Right lobe of liver (tissue), 6 donors: Measurements from ENCODE around the gene CABCOCO1. TPM values are rescaled to one million over a fixed set of nuclear protein-coding genes. Genes with fewer than 3 reads are reported as not detected.

Source experiments
- ATAC-seq, 4 donors: fragments of 200-7000 bp; cut with Tn5 transposase; one replicate each; pipeline ENCODE4 v1.9.1; 2020; ENCODE audit warnings: mild to moderate bottlenecking in 4 of 4, moderate library complexity in 4 of 4
- DNase-seq, 3 donors: peaks; one replicate each; pipeline ENCODE4 v3.0.0-alpha.2; 2020
- H3K27ac ChIP-seq, 3 donors: fragments of 200-600 bp; one replicate each; pipeline ENCODE4 v1.8.0; 2022
- H3K27me3 ChIP-seq, 2 donors: fragments of 200-600 bp; one replicate each; pipeline ENCODE4 v1.8.0; 2022
- H3K36me3 ChIP-seq, 4 donors: fragments of 200-600 bp; sonication (generic) in 1 of 4; one replicate each; pipeline versions ENCODE4 v1.5.1 to v1.8.0; 2017 to 2022; ENCODE audit warnings: control low read depth in 1 of 4
- H3K4me1 ChIP-seq, 4 donors: fragments of 200-600 bp; sonication (generic) in 1 of 4; one replicate each; pipeline versions ENCODE4 v1.5.1 to v1.8.0; 2017 to 2022; ENCODE audit warnings: control low read depth in 1 of 4
- H3K4me3 ChIP-seq, 3 donors: fragments of 200-600 bp; one replicate each; pipeline ENCODE4 v1.8.0; 2022
- H3K9me3 ChIP-seq, 4 donors: fragments of 200-600 bp; sonication (generic) in 1 of 4; one replicate each; pipeline versions ENCODE4 v1.5.1 to v1.8.0; 2017 to 2022; ENCODE audit warnings: control low read depth in 1 of 4
- POLR2A ChIP-seq: fragments of 450-650 bp; IDR thresholded peaks from one replicate; pipeline ENCODE4 v1.6.1; 2017; ENCODE audit warnings: antibody characterized with exemption, mild to moderate bottlenecking
- WGBS: methylation state at CpG from one replicate; pipeline ENCODE4 v1.1.6; 2018; ENCODE audit warnings: low coverage, low lambda C conversion rate; ENCODE audit not compliant: insufficient coverage; ENCODE audit errors: missing lambda C conversion rate; 5-methylcytosine and 5-hydroxymethylcytosine counted together
- intact Hi-C, 2 donors: fragments of 100-400 bp; cut with DNase I; formaldehyde crosslinking; loops; one replicate each; pipeline versions ENCODE4 v1.11.2 to v1.14.1; 2022
- total RNA-seq, 6 experiments: library from RNA; depleted of rRNA in 2 of 6; stranded (reverse); fragments of >200 nt in 2 of 6; fragmentation: NEBNext Ultra II Directional in 3 of 6; extraction: Animal tissue kit (Norgen Biotek cat#: 25700) in 3 of 6; gene quantifications; one replicate each; pipeline versions ENCODE4 v1.1.0 to v1.2.4, GENCODE V29; 2016 to 2023
- TF ChIP-seq, protein P1 (sequence below), 4 donors: fragments of 200-600 bp in 3 of 4; fragments of 450-650 bp in 1 of 4; IDR thresholded peaks; one replicate each; pipeline versions ENCODE4 v1.5.1 to v1.8.0; 2016 to 2022; ENCODE audit warnings: antibody characterized with exemption in 4 of 4, mild to moderate bottlenecking in 2 of 4
- donor health status: DM: no; HTN: yes; CAD: no.
- donor health status: DM: no; HTN: no; CAD: no.
- donor health status: DM: no; HTN: no; CAD: no.
- donor health status: DM: no; HTN: yes; CAD: no.
- donor health status: DM: no; HTN: yes; CAD: no.

The CABCOCO1 gene
- total RNA-seq, 6 experiments from 2014 or later = not detected

DNA sequence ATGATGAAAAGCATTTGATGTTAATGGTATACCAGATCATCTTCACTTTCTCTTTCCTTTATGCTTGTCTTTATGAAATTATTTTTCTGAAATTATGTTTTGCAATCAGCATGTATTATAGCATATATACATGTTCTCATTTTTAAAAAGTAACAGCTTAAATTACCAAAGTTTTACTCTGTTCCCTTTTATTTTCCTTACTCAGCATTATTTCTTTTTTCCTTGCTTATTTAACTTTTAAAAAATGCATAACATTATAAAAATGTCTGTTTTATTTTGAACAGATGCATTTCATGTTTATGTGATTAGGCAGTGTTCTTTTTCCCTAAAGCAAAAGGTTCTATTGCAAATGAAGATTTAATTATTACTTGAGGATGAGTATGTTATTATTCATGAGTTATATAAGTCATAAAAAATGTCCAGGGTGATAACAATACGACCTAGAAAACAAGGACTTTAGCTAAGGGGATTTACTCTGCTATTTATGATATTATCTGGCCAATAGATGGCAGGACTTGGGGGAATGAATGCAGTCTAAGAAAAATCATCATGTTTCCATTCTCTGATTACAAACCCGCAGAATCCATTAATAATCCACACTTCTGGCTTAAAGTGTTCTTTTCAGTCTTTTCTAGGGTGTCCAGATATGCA, 38.5 kb downstream of the CABCOCO1 start:
- Histone ChIP-seq H3K4me3 (no peak overlapping the region), H3K27me3 (no peaks in the 10 kb centered on the region), H3K9me3 (peaks cover 0 to 3% (median 0%) of the 10 kb centered on the region in 4 donors), H3K36me3 (no peaks in the 10 kb centered on the region), H3K4me1 (no peaks in the 10 kb centered on the region), H3K27ac (no peak overlapping the region)
- TF ChIP-seq, protein P1, sequence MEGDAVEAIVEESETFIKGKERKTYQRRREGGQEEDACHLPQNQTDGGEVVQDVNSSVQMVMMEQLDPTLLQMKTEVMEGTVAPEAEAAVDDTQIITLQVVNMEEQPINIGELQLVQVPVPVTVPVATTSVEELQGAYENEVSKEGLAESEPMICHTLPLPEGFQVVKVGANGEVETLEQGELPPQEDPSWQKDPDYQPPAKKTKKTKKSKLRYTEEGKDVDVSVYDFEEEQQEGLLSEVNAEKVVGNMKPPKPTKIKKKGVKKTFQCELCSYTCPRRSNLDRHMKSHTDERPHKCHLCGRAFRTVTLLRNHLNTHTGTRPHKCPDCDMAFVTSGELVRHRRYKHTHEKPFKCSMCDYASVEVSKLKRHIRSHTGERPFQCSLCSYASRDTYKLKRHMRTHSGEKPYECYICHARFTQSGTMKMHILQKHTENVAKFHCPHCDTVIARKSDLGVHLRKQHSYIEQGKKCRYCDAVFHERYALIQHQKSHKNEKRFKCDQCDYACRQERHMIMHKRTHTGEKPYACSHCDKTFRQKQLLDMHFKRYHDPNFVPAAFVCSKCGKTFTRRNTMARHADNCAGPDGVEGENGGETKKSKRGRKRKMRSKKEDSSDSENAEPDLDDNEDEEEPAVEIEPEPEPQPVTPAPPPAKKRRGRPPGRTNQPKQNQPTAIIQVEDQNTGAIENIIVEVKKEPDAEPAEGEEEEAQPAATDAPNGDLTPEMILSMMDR (IDR thresholded peaks at IDR 0.05) = no peak
- no peak for TF ChIP-seq POLR2A
- intact Hi-C loops = no loop called here
- DNase-seq = no peak
- ATAC-seq = no peak
- 47% methylated on average over 2 of the region's 2 CpGs for WGBS

DNA sequence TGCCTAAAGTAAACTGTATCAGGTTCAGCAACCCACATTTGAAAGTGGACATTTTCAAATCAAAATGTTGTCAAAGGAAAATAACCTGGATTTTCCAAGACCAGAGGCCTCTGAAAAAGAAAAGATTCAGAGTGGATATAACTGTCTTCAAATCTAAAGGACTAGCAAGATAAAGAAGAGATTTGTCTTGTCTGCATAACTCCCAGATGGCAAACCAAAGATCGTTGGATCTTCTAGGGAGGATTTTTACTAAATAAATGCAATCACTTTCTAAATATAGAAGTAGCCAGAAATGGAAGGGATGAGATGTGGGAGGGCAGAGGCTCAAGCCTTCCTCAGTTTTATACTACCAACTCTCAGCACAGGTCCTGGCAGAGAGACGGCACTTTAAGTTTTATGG, 39.0 kb downstream of the CABCOCO1 start:
- intact Hi-C loops = no loop called here
- DNase-seq = no peak

DNA sequence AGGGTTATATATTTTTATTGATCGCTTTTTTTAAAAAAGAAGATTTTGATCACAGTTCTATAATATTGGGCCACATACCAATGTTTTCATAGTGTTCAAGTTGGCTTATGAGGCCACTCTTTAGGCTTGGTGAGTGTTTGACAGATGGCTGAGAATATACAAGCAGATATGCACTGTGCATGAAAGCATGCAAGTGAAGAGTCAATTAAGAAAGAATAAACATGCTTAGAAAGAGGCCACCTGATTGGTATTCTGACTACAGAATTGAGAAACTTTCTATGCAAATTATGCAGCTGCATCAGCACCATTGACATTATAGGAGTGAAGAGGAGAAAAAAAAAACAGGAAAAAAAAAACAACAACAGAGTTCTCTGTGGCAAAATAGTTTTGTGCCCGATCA, 39.9 kb downstream of the CABCOCO1 start:
- Histone ChIP-seq H3K27me3 (no peaks in the 10 kb centered on the region), H3K9me3 (peaks cover 0 to 3% (median 0%) of the 10 kb centered on the region in 4 donors), H3K4me3 (no peak overlapping the region), H3K36me3 (no peaks in the 10 kb centered on the region), H3K27ac (no peak overlapping the region), H3K4me1 (no peaks in the 10 kb centered on the region)
- no peak for DNase-seq
- ATAC-seq = no peak
- intact Hi-C loops = no loop called here
- 58% methylated on average over 2 of the region's 2 CpGs for WGBS
- TF ChIP-seq, protein P1 (IDR thresholded peaks at IDR 0.05) = no peak
- no peak for TF ChIP-seq POLR2A

More for the DNA sequence above, 39.0 kb downstream of the CABCOCO1 start:
- Histone ChIP-seq H3K27ac (no peak overlapping the region), H3K36me3 (no peaks in the 10 kb centered on the region), H3K27me3 (no peaks in the 10 kb centered on the region), H3K4me3 (no peak overlapping the region), H3K9me3 (peaks cover 0 to 3% (median 0%) of the 10 kb centered on the region in 4 donors), H3K4me1 (no peaks in the 10 kb centered on the region)
- no peak for ATAC-seq
- TF ChIP-seq, protein P1 (IDR thresholded peaks at IDR 0.05) = no peak
- no peak for TF ChIP-seq POLR2A
- 58% methylated on average over 2 of the region's 2 CpGs for WGBS

DNA sequence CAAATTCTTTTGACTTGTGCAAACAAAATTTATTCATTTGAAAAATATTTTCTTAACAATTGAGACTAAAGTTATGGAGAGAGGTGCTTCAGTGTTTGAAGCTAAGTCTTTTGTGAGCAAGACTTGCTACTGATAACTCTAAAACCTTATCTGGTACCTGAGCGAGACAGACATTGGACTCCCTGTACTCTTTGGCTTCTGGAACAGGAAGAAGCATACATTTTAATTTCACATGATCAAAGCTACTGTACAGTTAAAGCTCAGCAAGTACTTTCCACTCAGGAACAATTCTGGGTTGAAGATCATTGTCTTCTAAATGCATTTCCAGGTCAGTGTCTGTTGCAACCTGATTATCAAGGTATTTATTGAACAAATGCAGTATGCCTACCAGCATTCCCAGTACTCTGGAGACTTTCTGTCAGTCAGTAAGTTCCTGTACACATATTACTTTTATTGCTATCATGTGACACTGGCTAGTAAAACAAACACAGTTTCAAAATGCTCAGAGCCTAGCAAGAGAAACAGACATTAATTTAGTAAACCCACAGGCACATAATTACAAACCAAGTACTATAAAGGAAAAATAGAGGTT, 42.4 kb downstream of the CABCOCO1 start:
- intact Hi-C loops = no loop called here
- no peaks in the 10 kb centered on the region for H3K9me3 ChIP-seq
- DNase-seq (no peak), ATAC-seq (no peak)
- no peaks in the 10 kb centered on the region for H3K36me3 ChIP-seq
- no peak overlapping the region for H3K27ac ChIP-seq
- no peaks in the 10 kb centered on the region for H3K27me3 ChIP-seq
- H3K4me1 ChIP-seq = no peaks in the 10 kb centered on the region
- no peak overlapping the region for H3K4me3 ChIP-seq
- TF ChIP-seq POLR2A = no peak
- TF ChIP-seq, protein P1 (IDR thresholded peaks at IDR 0.05) = no peak
- 38% methylated on average over 1 of the region's 1 CpG for WGBS
